HEK293 (cell line): Measurements from ENCODE around the gene SULF2.

ENCODE experiments used
- CTCF ChIA-PET: fragments of 350-600 bp; formaldehyde crosslinking; extraction: SDS; loops from one replicate; lab custom pipeline; 2021; ENCODE audit warnings: antibody characterized with exemption; lab: Yijun Ruan, JAX
- POLR2A ChIA-PET: fragments of 300-600 bp; formaldehyde crosslinking; extraction: SDS; loops from one replicate; lab custom pipeline; 2020; ENCODE audit warnings: antibody characterized with exemption, inconsistent platforms; lab: Yijun Ruan, JAX
- H3K27ac ChIP-seq: fragments of 200-500 bp; sonication (Bioruptor generic); 2 replicates; pipeline ENCODE4 v1.5.1; 2014; ENCODE audit warnings: low read depth, low read length, control low read depth, inconsistent platforms; ENCODE audit errors: extremely low read depth
- H3K36me3 ChIP-seq, 2 experiments: fragments of 200-500 bp in 1 of 2; sonication (Bioruptor generic) in 1 of 2; 1 replicate in 1 of 2; 2 replicates in 1 of 2; pipeline ENCODE4 v1.5.1; 2014 to 2017; ENCODE audit warnings: inconsistent platforms in 2 of 2, low read length in 2 of 2; ENCODE audit not compliant: control insufficient read depth in 2 of 2, insufficient read depth in 1 of 2
- H3K4me1 ChIP-seq: fragments of 200-500 bp; sonication (Bioruptor generic); 2 replicates; pipeline ENCODE4 v1.5.1; 2014; ENCODE audit warnings: mild to moderate bottlenecking, low read length, inconsistent platforms; ENCODE audit not compliant: control insufficient read depth, insufficient read depth
- H3K4me3 ChIP-seq: 2 replicates; pipeline ENCODE4 v1.5.1; 2011; ENCODE audit warnings: low read depth, mild to moderate bottlenecking, control low read depth, low read length, moderate library complexity
- H3K9me3 ChIP-seq: fragments of 200-500 bp; sonication (Bioruptor generic); 2 replicates; pipeline ENCODE4 v1.5.1; 2014; ENCODE audit warnings: low read depth, low read length, inconsistent platforms; ENCODE audit not compliant: control insufficient read depth, insufficient read depth
- ATF2 ChIP-seq: fragments of 450-650 bp; formaldehyde crosslinking; IDR thresholded peaks from 2 replicates; pipeline ENCODE4 v1.5.1; 2016; ENCODE audit warnings: missing biosample characterization, missing genetic modification characterization, low read depth
- BCL11A ChIP-seq: fragments of 450-650 bp; formaldehyde crosslinking; IDR thresholded peaks from 2 replicates; pipeline ENCODE4 v1.5.1; 2016; ENCODE audit warnings: low read depth, missing biosample characterization, missing genetic modification characterization
- KLF1 ChIP-seq: fragments of 450-650 bp; formaldehyde crosslinking; IDR thresholded peaks from 2 replicates; pipeline ENCODE4 v1.5.1; 2016; ENCODE audit warnings: missing biosample characterization, missing genetic modification characterization
- KLF16 ChIP-seq: fragments of 450-650 bp; formaldehyde crosslinking; IDR thresholded peaks from 2 replicates; pipeline ENCODE4 v1.5.1; 2017; ENCODE audit warnings: missing biosample characterization, missing genetic modification characterization
- KLF8 ChIP-seq: fragments of 450-650 bp; formaldehyde crosslinking; IDR thresholded peaks from 2 replicates; pipeline ENCODE4 v1.5.1; 2016; ENCODE audit warnings: missing biosample characterization, missing genetic modification characterization
- OSR2 ChIP-seq: fragments of 450-650 bp; formaldehyde crosslinking; IDR thresholded peaks from 2 replicates; pipeline ENCODE4 v1.5.1; 2016; ENCODE audit warnings: missing biosample characterization, missing genetic modification characterization
- PATZ1 ChIP-seq: fragments of 450-650 bp; formaldehyde crosslinking; IDR thresholded peaks from 2 replicates; pipeline ENCODE4 v1.5.1; 2016; ENCODE audit warnings: missing biosample characterization, missing genetic modification characterization
- PRDM10 ChIP-seq: fragments of 450-650 bp; formaldehyde crosslinking; IDR thresholded peaks from 2 replicates; pipeline ENCODE4 v1.5.1; 2016; ENCODE audit warnings: missing biosample characterization, missing genetic modification characterization
- RBAK ChIP-seq: fragments of 450-650 bp; formaldehyde crosslinking; IDR thresholded peaks from 2 replicates; pipeline ENCODE4 v1.5.1; 2016; ENCODE audit warnings: missing biosample characterization, missing genetic modification characterization
- WT1 ChIP-seq: fragments of 450-650 bp; formaldehyde crosslinking; IDR thresholded peaks from 2 replicates; pipeline ENCODE4 v1.5.1; 2016; ENCODE audit warnings: missing biosample characterization, missing genetic modification characterization
- ZNF10 ChIP-seq: fragments of 450-650 bp; formaldehyde crosslinking; IDR thresholded peaks from 2 replicates; pipeline ENCODE4 v1.5.1; 2017; ENCODE audit warnings: missing biosample characterization, missing genetic modification characterization
- ZNF174 ChIP-seq: fragments of 450-650 bp; formaldehyde crosslinking; IDR thresholded peaks from 2 replicates; pipeline ENCODE4 v1.5.0; 2017; ENCODE audit warnings: missing biosample characterization, mild to moderate bottlenecking, missing genetic modification characterization
- ZNF350 ChIP-seq: fragments of 450-650 bp; formaldehyde crosslinking; IDR thresholded peaks from 2 replicates; pipeline ENCODE4 v1.5.0; 2017; ENCODE audit warnings: missing biosample characterization, mild to moderate bottlenecking, missing genetic modification characterization
- ZNF366 ChIP-seq: fragments of 450-650 bp; formaldehyde crosslinking; conservative IDR thresholded peaks from 2 replicates; pipeline ENCODE4 v1.5.1; 2016; ENCODE audit warnings: missing biosample characterization, missing genetic modification characterization
- ZNF394 ChIP-seq: fragments of 450-650 bp; formaldehyde crosslinking; IDR thresholded peaks from 2 replicates; pipeline ENCODE4 v1.5.1; 2016; ENCODE audit warnings: missing biosample characterization, missing genetic modification characterization, mild to moderate bottlenecking, moderate library complexity, borderline replicate concordance
- ZNF398 ChIP-seq: fragments of 450-650 bp; formaldehyde crosslinking; IDR thresholded peaks from 2 replicates; pipeline ENCODE4 v1.5.1; 2017; ENCODE audit warnings: missing biosample characterization, missing genetic modification characterization
- ZNF558 ChIP-seq: fragments of 450-650 bp; formaldehyde crosslinking; IDR thresholded peaks from 2 replicates; pipeline ENCODE4 v1.5.1; 2016; ENCODE audit warnings: missing biosample characterization, missing genetic modification characterization
- ZNF600 ChIP-seq: fragments of 450-650 bp; formaldehyde crosslinking; IDR thresholded peaks from 2 replicates; pipeline ENCODE4 v1.5.1; 2016; ENCODE audit warnings: missing biosample characterization, missing genetic modification characterization
- ZNF623 ChIP-seq: fragments of 450-650 bp; formaldehyde crosslinking; IDR thresholded peaks from 2 replicates; pipeline ENCODE4 v1.5.1; 2016; ENCODE audit warnings: missing biosample characterization, missing genetic modification characterization
- ZNF645 ChIP-seq: fragments of 450-650 bp; formaldehyde crosslinking; IDR thresholded peaks from 2 replicates; pipeline ENCODE4; 2016; ENCODE audit warnings: missing biosample characterization, missing genetic modification characterization
- ZNF704 ChIP-seq: fragments of 450-650 bp; formaldehyde crosslinking; IDR thresholded peaks from 2 replicates; pipeline ENCODE4 v1.5.1; 2016; ENCODE audit warnings: missing biosample characterization, missing genetic modification characterization
- ZNF768 ChIP-seq: fragments of 450-650 bp; formaldehyde crosslinking; IDR thresholded peaks from 2 replicates; pipeline ENCODE4 v1.5.1; 2018; ENCODE audit warnings: missing biosample characterization, mild to moderate bottlenecking, missing genetic modification characterization

The SULF2 gene

GRCh38 chr20:47743671-47744070 lies 41.6 kb downstream of the SULF2 start:
- Histone ChIP-seq H3K4me3 (no peak overlapping the region), H3K27ac (no peak overlapping the region), H3K36me3 (no peaks in the 10 kb centered on the region), H3K9me3 (no peaks in the 10 kb centered on the region), H3K4me1 (peaks cover 3% of the 10 kb centered on the region; the same call in 1 of the 2 replicates)
- ChIA-PET CTCF (no interaction called here), POLR2A (no interaction called here)
- peak; percentile 96 for TF ChIP-seq ZNF623 (tag by site-specific recombination)
- TF ChIP-seq ZNF174: no peak
- TF ChIP-seq ZNF704 (tag by site-specific recombination): no peak
- no peak for TF ChIP-seq RBAK
- TF ChIP-seq ZNF394: no peak
- no peak for TF ChIP-seq ZNF350
- no peak for TF ChIP-seq ZNF645 (tag by site-specific recombination)
- no peak for TF ChIP-seq ZNF768 (tag by site-specific recombination)

GRCh38 chr20:47741669-47742608 lies 43.3 kb downstream of the SULF2 start:
- CTCF ChIA-PET: interaction anchor here (0.6 kb wide), 1 partner anchor 64 kb away, joined by 4 read pairs; no protein-coding TSS in a partner anchor
- Histone ChIP-seq H3K4me1 (peaks cover 3% of the 10 kb centered on the region; the same call in 1 of the 2 replicates), H3K27ac (0 out of 2 replicates have a peak overlapping the region, but pooled peaks have one; percentile 4), H3K9me3 (no peaks in the 10 kb centered on the region), H3K4me3 (no peak overlapping the region), H3K36me3 (peaks cover 0 to 2% of the 10 kb centered on the region in 2 experiments; a peak in 1 of 3 replicates)
- POLR2A ChIA-PET: no interaction called here
- TF ChIP-seq ZNF558 (tag by site-specific recombination) (no peak), KLF16 (tag by site-specific recombination) (peak; percentile 17; the same call in 1 of the 2 replicates), ZNF398 (tag by site-specific recombination) (peak; percentile 25; the same call in 1 of the 2 replicates), ZNF600 (tag by site-specific recombination) (peak; percentile 89), OSR2 (tag by site-specific recombination) (0 out of 2 replicates have a peak, but pooled peaks have one; percentile 26), PRDM10 (tag by site-specific recombination) (peak; percentile 49; the same call in 1 of the 2 replicates), BCL11A (tag by site-specific recombination) (0 out of 2 replicates have a peak, but pooled peaks have one; percentile 42), ZNF10 (tag by site-specific recombination) (peak; percentile 92), ZNF366 (peak; percentile 56), KLF1 (tag by site-specific recombination) (peak; percentile 69), KLF8 (tag by site-specific recombination) (0 out of 2 replicates have a peak, but pooled peaks have one; percentile 13), ATF2 (tag by site-specific recombination) (peak; percentile 76), PATZ1 (tag by site-specific recombination) (peak; percentile 52), WT1 (tag by site-specific recombination) (0 out of 2 replicates have a peak, but pooled peaks have one; percentile 23)
